SJSA1 (cell line): ENCODE results near the gene B4GALT3. TPM values are rescaled to one million over a fixed set of nuclear protein-coding genes. Genes with fewer than 3 reads are reported as not detected.
A peak's percentile ranks its signal among the peaks of the same experiment; 100 is the strongest.

Experiments used
- DNase-seq, 2 experiments: peaks; one replicate each; pipeline ENCODE4 v3.0.0-alpha.2; 2015 to 2020; ENCODE audit warnings: low spot score in 2 of 2, low read depth in 1 of 2
- H3K27ac ChIP-seq: fragments of 250-450 bp; sonication (Bioruptor Pico); 2 replicates; pipeline ENCODE4 v1.5.1; 2020; ENCODE audit warnings: mild to moderate bottlenecking, moderate library complexity
- H3K27me3 ChIP-seq: fragments of 250-450 bp; sonication (Bioruptor Pico); replicated peaks from 2 replicates; pipeline ENCODE4 v1.5.1; 2020; ENCODE audit warnings: mild to moderate bottlenecking, moderate library complexity
- H3K36me3 ChIP-seq: fragments of 250-450 bp; sonication (Bioruptor Pico); 2 replicates; pipeline ENCODE4 v1.5.1; 2020; ENCODE audit warnings: mild to moderate bottlenecking
- H3K4me1 ChIP-seq: fragments of 250-450 bp; sonication (Bioruptor Pico); replicated peaks from 2 replicates; pipeline ENCODE4 v1.6.1; 2021; ENCODE audit warnings: mild to moderate bottlenecking
- H3K4me3 ChIP-seq: fragments of 250-450 bp; sonication (Bioruptor Pico); 2 replicates; pipeline ENCODE4 v1.5.1; 2020; ENCODE audit warnings: mild to moderate bottlenecking
- H3K9me3 ChIP-seq: fragments of 250-450 bp; sonication (Bioruptor Pico); replicated peaks from 2 replicates; pipeline ENCODE4 v1.5.1; 2020; ENCODE audit warnings: mild to moderate bottlenecking
- total RNA-seq: library from RNA; depleted of rRNA; stranded (reverse); fragments of >200 nt; shearing (Covaris generic); gene quantifications from 2 replicates; pipeline ENCODE4 v1.2.3, GENCODE V29; 2014

Gene B4GALT3
- total RNA-seq, 1 experiment from 2014 or later, result 37.0 TPM

- Histone ChIP-seq H3K4me3 (no peak overlapping the region), H3K4me1 (peaks cover 5% of the 10 kb centered on the region), H3K27ac (no peak overlapping the region), H3K36me3 (no peaks in the 10 kb centered on the region), H3K27me3 (no peaks in the 10 kb centered on the region), H3K9me3 (no peaks in the 10 kb centered on the region)
- DNase-seq, result no peak
Measured at GRCh38 chr1:161187311-161187710, 10.0 kb upstream of the B4GALT3 start.

DNA sequence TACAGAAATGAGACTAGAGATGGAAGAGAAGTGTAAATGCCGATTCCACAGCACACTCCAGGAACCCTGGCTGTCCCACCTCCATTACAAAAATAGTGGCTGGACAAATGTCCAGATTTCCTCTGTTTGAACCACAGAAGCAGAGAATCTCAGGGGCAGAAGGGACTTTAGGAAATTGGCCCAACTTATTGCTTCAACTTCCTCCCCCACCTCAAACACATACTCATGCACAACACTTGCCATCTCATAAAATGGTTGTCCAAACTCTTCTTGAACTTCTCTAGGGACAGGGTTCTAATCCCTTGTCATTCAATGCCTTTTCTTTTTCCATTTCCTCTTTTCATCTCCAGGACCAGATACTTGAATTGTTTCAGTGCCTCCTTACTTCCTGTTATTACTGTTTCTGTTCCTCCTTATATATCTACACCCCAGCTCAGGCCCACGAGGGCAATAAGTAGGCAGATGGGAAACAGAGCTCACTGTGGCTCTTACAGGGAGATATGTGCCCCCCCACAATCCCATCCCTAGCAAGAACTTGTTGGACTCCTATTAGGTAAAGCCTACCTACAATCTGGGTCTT is 8.5 kb upstream of the B4GALT3 start:
- H3K9me3 ChIP-seq, result no peaks in the 10 kb centered on the region
- peaks cover 11% of the 10 kb centered on the region for H3K4me1 ChIP-seq
- no peak for DNase-seq
- no peak overlapping the region for H3K27ac ChIP-seq
- H3K36me3 ChIP-seq, result no peaks in the 10 kb centered on the region
- H3K4me3 ChIP-seq, result no peak overlapping the region
- no peaks in the 10 kb centered on the region for H3K27me3 ChIP-seq

GRCh38 chr1:161185282-161185682 is 8.0 kb upstream of the B4GALT3 start:
- no peak overlapping the region for H3K27ac ChIP-seq
- DNase-seq, result no peak

DNA sequence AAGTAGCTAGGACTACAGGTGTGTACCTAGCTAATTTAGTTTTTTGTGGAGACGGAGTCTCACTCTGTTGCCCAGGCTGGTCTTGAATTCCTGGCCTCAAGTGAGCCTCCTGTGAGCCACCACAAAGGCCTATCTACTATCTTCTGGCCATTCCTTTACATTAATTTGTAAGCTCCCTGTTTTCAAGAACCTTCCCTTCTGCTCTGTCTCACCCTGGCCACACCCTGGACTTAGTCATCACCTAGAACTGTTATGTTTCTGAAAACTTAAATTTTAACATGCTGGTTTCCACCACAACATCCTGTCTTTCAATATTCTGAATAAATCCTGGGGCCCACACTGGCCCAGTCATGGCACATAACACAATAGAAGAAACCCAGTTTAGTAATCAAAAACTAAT is 4.9 kb upstream of the B4GALT3 start:
- H3K4me3 ChIP-seq, result no peak overlapping the region
- H3K4me1 ChIP-seq, result peaks cover 17% of the 10 kb centered on the region
- peaks cover under 1% of the 10 kb centered on the region; the same call in 1 of the 2 replicates for H3K36me3 ChIP-seq
- H3K9me3 ChIP-seq, result no peaks in the 10 kb centered on the region
- peak in 1 of 2 experiments; percentile 22 for DNase-seq
- no peaks in the 10 kb centered on the region for H3K27me3 ChIP-seq
- peak overlapping the region; percentile 46 for H3K27ac ChIP-seq

More at GRCh38 chr1:161185282-161185682, 8.0 kb upstream of the B4GALT3 start:
- Histone ChIP-seq H3K4me1 (peaks cover 11% of the 10 kb centered on the region), H3K9me3 (no peaks in the 10 kb centered on the region), H3K27me3 (no peaks in the 10 kb centered on the region), H3K4me3 (no peak overlapping the region), H3K36me3 (no peaks in the 10 kb centered on the region)

DNA sequence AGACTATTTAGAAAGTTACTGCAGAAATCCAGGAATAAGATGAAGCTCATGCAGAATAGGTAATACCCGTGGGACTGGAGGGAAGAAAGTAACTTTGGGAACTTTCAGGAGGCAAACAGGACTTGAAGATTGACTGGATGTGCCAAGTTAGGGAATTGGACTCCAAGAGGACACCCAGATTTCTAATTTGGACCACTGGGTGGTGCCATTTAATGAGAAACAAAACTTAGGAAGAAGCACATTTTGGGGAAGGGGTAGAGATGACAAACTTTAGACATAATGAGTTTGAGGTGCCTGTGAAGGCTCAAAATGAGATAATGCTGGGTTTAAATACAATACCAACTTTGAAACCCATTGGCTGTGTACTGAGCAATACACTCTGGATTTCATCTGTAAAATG is 3.3 kb upstream of the B4GALT3 start:
- Histone ChIP-seq H3K27ac (no peak overlapping the region), H3K27me3 (no peaks in the 10 kb centered on the region), H3K36me3 (peaks cover 4% of the 10 kb centered on the region; the same call in 1 of the 2 replicates), H3K9me3 (no peaks in the 10 kb centered on the region), H3K4me3 (no peak overlapping the region), H3K4me1 (peaks cover 23% of the 10 kb centered on the region)
- no peak for DNase-seq

DNA sequence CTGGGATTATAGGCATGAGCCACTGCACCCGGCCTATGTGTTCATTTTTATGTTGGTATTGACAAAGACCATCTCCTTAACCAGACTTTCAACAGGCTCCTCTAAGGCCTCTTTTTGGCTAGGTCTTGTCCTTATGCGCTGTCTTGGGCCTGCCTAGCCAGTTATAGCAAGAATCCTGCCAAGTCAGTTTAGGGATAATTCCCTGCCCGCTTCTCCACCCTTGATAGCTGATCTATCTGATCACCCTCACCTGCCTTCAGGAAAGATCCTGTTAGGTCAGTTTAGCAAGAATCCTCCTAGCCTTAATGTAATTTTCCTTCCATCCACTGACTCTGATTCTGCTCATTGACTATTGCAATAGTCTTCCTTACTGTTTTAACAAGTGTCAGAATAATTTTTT is 2.4 kb upstream of the B4GALT3 start:
- DNase-seq, result no peak
- Histone ChIP-seq H3K4me1 (peaks cover 23% of the 10 kb centered on the region), H3K4me3 (no peak overlapping the region), H3K36me3 (peaks cover 14% of the 10 kb centered on the region), H3K9me3 (no peaks in the 10 kb centered on the region), H3K27ac (no peak overlapping the region), H3K27me3 (no peaks in the 10 kb centered on the region)

GRCh38 chr1:161177936-161178244 is 583 bp upstream of the B4GALT3 start:
- Histone ChIP-seq H3K27ac (peak overlapping the region; percentile 67; the same call in 1 of the 2 replicates), H3K4me1 (peaks cover 23% of the 10 kb centered on the region), H3K27me3 (no peaks in the 10 kb centered on the region), H3K4me3 (peak overlapping the region; percentile 83), H3K36me3 (peaks cover 29% of the 10 kb centered on the region), H3K9me3 (no peaks in the 10 kb centered on the region)
- no peak for DNase-seq

- DNase-seq, result no peak
- Histone ChIP-seq H3K27me3 (no peaks in the 10 kb centered on the region), H3K4me3 (peak overlapping the region; percentile 83), H3K4me1 (peaks cover 12% of the 10 kb centered on the region), H3K36me3 (peaks cover 42% of the 10 kb centered on the region), H3K27ac (peak overlapping the region; percentile 67), H3K9me3 (no peaks in the 10 kb centered on the region)
Measured at GRCh38 chr1:161176468-161177111, 717 bp downstream of the B4GALT3 start.

- H3K9me3 ChIP-seq, result no peaks in the 10 kb centered on the region
- no peak for DNase-seq
- no peak overlapping the region for H3K4me3 ChIP-seq
- H3K27me3 ChIP-seq, result no peaks in the 10 kb centered on the region
- H3K27ac ChIP-seq, result no peak overlapping the region
- peaks cover 49% of the 10 kb centered on the region for H3K36me3 ChIP-seq
- H3K4me1 ChIP-seq, result peaks cover 12% of the 10 kb centered on the region
Measured at GRCh38 chr1:161175771-161176453, 1.4 kb downstream of the B4GALT3 start.

- H3K27ac ChIP-seq, result no peak overlapping the region
- peaks cover 12% of the 10 kb centered on the region for H3K4me1 ChIP-seq
- H3K36me3 ChIP-seq, result peaks cover 56% of the 10 kb centered on the region
- no peaks in the 10 kb centered on the region for H3K27me3 ChIP-seq
- H3K9me3 ChIP-seq, result no peaks in the 10 kb centered on the region
- H3K4me3 ChIP-seq, result no peak overlapping the region
- DNase-seq, result no peak
Measured at GRCh38 chr1:161174911-161175310, 2.4 kb downstream of the B4GALT3 start.

DNA sequence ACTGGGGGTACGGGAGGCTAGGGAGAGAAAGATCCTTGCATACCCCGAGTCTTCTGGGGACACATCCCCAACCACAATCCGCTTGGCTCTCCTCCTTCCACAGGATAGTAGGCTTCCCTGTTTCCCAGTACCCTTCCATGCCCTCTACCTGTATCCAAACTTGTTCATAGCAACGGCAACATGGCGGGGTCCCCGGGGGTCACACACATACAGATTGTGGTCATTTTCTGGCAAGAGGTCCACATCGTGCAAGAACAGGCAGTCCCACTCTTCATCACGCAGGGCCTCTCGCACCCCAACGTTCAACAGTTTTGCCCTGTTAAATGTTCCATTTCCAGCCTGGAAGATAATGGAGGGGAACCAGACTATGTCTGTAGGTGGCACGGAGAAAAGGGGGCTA is 3.6 kb downstream of the B4GALT3 start:
- H3K4me3 ChIP-seq, result no peak overlapping the region
- H3K27ac ChIP-seq, result no peak overlapping the region
- H3K27me3 ChIP-seq, result no peaks in the 10 kb centered on the region
- H3K4me1 ChIP-seq, result peaks cover 12% of the 10 kb centered on the region
- H3K9me3 ChIP-seq, result no peaks in the 10 kb centered on the region
- peaks cover 67% of the 10 kb centered on the region for H3K36me3 ChIP-seq
- no peak for DNase-seq

- Histone ChIP-seq H3K9me3 (no peaks in the 10 kb centered on the region), H3K27ac (no peak overlapping the region), H3K4me3 (no peak overlapping the region), H3K36me3 (peaks cover 67% of the 10 kb centered on the region), H3K27me3 (no peaks in the 10 kb centered on the region), H3K4me1 (peaks cover 11% of the 10 kb centered on the region)
- no peak for DNase-seq
Measured at GRCh38 chr1:161172776-161173376, 4.4 kb downstream of the B4GALT3 start.

- no peak for DNase-seq
- Histone ChIP-seq H3K4me1 (peaks cover 6% of the 10 kb centered on the region), H3K9me3 (no peaks in the 10 kb centered on the region), H3K4me3 (no peak overlapping the region), H3K27ac (no peak overlapping the region), H3K27me3 (no peaks in the 10 kb centered on the region), H3K36me3 (peaks cover 67% of the 10 kb centered on the region)
Measured at GRCh38 chr1:161172349-161172748, 5.0 kb downstream of the B4GALT3 start.

DNA sequence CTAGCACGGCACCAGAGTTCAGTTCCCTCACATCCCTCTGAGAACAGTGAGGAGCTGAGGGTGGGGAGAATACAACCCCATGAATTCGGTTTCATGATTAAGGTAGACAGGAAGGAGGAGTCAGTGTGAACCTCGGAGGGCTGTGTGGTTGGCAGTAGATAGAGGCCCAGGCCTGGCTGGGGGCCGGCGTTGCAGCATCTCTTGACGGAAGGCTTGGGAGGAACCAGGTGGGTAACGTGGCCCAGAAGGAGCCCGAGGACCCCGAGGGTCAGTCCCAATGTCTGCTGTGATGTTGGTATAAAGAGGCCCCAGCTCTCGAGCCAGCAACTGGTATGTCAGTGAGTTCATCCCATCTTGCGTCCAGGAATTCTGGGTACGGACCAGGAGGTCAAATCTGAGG is 5.6 kb downstream of the B4GALT3 start:
- no peaks in the 10 kb centered on the region for H3K27me3 ChIP-seq
- DNase-seq, result no peak
- H3K4me1 ChIP-seq, result peaks cover 9% of the 10 kb centered on the region
- no peak overlapping the region for H3K27ac ChIP-seq
- peaks cover 64% of the 10 kb centered on the region for H3K36me3 ChIP-seq
- H3K4me3 ChIP-seq, result no peak overlapping the region
- H3K9me3 ChIP-seq, result no peaks in the 10 kb centered on the region
